IPS-NIHi7 (cell line): ENCODE measurements around the gene RCOR3.
"Not testable (repeated sequence)": the region's sequence is repeated elsewhere in the genome, so short reads cannot be mapped to it uniquely, and the experiment has no call there.

Experiments
- DNase-seq: peaks from one replicate; pipeline ENCODE4 v3.0.0; 2012; ENCODE audit warnings: mixed read lengths; ENCODE audit errors: extremely low spot score

RCOR3 gene

DNA sequence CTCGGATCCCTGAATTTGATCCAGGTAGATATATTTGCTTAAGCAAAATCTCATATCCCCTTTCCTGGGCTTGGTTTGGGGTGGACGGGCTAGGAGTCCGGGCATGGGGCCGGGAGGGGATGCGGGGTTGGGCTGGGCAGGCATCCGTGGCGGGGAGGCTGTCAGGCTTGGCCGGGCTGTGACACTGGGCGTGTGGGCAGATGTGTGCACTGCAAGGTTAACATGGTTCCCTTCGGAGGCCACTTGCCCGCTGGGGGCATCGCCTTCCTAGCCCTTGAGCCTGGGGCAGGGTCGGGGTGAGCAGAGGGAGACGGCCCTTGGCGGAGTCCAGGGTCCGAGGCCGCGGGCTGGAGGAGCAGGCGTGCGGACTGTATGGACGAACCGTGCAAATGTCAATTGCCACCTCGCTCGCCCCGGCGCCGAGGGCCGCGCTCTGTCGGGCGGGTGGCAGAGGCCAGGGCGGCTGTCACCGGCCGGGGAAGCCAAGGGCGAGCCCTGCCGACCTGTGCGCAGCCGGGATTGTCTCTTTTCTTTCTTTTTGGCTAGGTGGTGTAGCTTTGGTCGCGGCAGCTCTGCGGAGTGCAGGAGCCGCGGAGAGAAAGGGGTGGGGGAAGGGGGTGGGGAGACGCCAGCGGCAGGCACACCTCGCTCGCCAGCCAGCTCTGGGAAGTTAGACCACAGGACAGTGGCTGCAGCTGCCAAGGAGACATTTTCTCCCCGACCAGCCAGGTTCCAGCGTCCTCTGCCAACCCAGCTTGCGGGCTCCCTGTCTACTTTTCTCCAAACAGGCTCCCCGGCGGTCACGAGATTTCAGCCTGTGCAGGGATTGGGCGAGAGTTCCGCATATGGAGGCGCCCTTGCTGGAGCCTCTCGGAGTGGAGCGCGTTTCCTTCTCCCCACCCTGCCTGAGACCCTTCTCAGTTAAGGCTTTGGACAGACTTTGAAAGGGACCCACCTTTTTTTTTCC lies 1.3 kb downstream of the RCOR3 start:
- DNase-seq, result peak; percentile 79

DNA sequence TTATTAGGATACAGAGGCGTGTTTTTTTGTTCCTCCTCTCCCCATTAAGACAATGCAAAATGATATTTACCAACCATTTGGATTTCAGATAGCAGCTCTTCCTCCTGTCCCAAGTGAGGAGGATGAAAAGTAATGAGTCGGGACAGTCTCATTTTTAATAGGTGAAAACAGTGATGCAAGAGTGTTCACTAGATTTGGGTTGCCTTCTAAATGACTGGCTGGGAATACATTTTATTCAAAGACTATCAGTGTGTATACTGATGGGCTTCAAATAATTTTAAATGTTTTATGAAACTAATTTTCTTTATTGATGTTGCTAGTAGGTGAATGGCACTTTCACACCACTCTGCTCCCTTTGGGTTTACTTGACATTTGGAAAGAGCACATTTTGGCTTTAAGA lies 2.1 kb downstream of the RCOR3 start:
- no peak for DNase-seq

DNA sequence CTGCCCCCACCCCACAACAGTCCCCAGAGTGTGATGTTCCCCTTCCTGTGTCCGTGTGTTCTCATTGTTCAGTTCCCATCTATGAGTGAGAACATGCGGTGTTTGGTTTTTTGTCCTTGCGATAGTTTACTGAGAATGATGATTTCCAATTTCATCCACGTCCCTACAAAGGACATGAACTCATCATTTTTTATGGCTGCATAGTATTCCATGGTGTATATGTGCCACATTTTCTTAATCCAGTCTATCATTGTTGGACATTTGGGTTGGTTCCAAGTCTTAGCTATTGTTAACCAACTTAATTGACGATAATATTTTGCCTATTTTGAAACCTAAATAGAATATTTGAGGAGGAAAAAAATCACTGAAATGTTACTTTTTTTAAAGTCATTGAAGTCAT lies 3.9 kb downstream of the RCOR3 start:
- not testable (repeated sequence) for DNase-seq

DNA sequence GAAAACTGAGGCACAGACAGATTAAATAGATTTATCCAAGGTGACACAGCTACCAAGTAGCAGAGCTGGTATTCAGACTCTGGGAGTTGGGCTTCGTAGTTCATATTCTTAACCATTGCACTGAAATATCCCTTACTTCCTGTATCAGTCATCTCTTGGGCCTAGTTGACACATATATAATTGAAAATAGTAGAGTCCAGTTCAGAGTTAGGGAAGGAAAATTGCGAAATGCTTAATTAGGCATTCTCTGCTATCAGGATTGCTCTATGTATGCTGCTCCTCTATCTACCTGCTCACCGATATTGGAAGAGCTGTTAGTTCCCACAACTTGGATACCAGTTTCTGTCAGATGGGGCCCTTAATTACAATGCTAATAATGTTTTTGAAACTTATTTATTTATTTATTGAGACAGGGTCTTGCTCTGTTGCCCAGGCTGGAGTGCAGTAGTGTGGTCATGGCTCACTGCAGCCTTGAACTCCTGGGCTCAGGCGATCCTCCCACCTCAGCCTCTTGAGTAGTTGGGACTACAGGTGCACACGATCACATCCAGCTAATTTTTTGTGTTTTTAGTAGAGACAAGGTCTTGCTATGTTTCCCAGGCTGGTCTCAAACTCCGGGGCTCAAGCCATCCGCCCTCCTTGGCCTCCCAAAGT lies 8.2 kb downstream of the RCOR3 start:
- DNase-seq, result no peak

DNA sequence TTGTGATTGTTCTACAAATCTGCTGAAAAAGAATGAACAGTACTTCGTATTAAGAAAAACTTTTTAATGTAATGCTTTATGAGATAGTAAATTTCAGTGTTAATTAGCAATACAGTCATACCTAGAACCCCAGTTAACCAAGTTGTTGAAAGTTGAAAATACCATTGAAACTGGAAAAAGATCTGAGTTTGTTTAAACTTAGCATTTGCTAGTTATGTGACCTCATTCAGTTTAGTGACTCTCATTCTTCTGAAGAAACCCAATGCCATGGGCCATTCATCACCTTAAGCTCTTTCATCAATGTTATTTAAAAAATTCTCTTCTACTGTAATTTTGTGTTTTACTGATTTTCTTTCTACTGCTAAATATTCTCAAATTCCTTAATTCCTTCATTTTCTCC lies 20.2 kb downstream of the RCOR3 start:
- DNase-seq, result no peak

DNA sequence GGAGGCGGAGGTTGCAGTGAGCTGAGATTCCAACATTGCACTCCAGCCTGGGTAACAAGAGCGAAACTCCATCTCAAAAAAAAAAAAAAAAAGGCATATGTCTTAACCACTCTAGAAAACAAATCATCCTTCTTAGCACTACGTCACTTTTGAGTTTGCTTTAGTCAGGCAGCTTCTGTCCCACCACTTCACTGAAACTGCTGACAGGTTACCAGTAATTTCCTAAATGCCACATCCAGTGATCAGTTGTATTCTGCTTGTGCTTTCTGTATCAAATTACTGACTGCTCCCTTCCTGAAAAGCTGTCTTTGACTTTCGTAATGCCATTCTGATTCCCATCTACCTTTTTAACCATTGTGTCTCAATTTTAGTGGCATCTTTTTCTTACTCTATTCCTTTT lies 21.7 kb downstream of the RCOR3 start:
- DNase-seq, result no peak

DNA sequence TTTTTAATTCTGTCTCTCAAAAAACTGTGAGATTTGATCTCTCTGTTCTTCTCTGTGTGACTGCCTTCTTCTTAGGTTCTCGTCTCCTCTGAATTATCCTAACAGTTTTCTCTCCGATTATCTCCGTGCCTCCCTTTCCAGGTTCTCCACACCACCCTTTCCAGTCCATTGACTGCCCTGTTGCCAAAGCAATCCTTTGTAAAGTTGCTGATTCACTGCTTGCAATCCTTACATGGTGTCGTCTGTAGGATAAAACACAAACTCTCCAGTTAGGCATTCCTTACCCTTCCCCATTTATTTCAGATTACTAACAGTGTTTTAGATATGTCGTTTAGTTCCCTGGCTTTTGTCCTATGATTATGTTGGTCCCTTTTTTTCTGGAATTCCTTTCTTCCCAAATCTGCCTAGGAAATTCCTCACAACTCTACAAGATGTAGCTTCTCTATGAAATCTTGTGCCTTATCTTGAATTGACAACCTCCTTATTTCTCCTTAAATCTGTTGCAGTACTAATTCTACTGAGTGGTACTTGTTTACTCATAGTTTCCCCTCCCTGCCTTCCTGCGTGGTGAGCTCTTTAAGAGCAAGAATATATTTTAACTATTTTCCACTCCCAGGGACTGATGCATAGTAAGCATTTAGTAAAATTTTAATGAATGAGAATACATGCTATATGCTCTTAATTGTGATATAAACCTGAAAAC lies 22.3 kb downstream of the RCOR3 start:
- DNase-seq, result no peak

DNA sequence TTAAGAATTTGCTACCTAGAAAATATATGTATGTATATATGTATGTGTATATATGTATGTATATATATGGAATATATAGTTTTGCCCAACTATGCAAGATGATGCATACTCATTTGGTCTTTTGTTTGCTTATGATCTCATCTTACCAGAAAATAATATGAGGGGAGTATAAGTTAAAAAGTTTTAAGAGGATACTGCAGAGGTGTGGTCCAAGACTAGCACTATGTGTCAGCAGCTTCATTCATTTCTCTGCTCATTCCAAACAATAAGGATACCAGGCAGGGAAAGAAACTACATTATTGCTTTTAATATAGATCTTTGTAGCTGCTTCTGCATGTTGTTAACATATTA lies 22.8 kb downstream of the RCOR3 start:
- no peak for DNase-seq

DNA sequence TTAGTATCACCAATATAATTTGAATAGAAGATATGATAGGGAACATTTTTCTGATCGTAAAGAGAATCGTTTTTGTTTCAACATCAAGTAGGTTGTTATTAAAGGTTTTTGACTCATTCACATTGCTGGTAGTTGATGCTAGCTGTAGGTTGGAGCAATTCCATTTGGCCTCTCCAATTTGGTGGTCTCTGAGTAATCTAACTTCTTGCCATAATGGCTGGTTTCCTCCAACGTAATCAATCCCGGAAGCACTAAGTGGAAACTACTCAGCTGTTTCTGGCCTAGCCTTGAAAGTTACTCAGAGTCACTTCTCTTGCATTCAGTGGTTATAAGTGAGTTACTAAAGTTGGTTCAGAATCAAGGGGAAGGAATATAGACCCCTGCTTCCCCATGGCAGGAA lies 26.0 kb downstream of the RCOR3 start:
- no peak for DNase-seq

DNA sequence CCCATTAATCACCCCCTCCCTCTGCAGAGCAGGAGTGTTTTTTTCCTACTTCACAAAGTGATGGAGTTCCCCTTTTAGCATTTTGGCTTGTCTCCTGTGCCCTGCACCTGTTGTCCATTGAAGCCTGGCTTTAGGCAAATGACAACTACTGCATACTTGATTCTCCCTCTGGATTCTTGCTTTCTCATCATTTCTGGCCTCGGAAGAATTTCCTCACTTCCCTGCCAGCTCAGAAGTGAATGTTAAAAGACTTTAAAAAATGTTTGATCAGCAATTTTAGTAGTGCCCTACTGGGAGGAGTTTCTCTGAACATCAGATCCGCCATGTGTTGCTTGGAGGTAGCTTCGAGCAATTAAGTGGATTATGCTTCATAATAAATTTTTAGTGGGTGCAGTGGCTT lies 28.1 kb downstream of the RCOR3 start:
- no peak for DNase-seq

DNA sequence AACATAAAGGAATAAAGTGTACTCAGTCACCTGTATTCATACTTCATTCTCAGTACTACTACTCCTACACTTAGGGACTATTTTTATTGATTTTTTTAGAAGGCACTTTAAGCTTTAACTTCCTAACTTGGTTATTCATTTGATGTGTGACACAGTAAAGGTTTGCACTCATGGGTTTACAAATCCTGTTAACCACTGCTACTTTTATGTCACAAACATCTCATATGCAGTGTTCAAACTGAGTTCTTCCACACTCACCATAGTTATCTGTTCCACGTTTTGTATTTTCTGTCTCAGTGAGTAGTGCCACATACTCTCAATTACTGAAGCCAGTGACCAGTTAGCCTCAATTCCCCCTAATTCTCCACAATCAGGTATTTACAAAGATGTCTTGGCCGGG lies 33.2 kb downstream of the RCOR3 start:
- no peak for DNase-seq

DNA sequence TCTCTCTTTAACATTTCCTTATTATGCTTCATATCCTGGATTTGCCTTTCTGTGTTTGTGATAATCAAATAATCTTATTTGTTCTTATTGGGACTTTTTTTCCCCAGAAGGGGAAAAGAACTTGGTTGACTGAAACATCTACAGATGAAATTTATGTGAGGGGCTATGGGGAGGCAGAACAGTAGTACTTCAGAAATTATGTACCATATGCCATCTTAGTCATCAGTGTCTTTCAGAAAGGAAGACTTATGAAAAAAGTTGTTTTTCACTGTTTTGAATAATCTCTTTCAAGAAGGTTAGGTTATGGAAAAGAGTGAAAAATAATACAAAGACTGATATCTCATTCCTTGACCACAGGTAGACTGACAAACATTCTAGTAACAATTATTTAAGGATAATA lies 37.2 kb downstream of the RCOR3 start:
- no peak for DNase-seq

DNA sequence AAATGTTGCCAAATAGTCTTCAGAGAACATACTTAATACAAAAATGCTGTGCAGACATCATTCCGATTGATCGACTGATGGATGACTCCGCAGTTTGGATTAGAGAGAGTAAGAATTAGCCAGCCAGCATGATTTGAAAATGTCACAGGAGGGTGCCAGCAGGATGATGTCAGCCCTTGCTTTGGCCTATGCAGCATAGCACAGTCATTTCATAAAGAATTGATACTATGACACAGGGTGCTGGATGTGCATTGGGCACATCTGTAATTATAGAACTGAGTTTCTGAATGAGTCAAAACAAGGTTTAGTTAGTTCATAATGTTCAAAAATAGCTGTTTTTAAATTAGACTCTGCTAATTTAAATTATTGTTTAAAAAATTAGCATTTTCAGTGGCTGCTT lies 45.9 kb downstream of the RCOR3 start:
- DNase-seq, result no peak

DNA sequence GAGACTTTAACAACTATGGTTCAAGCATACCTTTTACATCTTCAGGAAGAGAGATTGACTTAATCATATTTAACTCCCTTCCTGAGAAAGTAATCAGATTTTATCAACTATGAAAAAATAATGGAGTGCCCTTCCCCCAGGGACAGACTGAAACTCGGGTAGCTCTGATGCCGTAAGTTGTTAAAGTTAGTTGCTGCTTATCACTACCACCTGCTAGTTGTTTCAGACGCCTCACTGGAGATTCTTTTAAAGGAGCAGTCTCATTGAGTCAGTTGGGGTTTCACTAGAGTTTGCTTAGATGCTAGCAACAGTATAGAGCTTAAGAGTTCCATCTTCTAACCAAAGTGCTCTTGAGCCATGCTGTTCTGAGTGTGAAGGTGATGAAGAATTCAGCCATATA lies 50.5 kb downstream of the RCOR3 start:
- no peak for DNase-seq

DNA sequence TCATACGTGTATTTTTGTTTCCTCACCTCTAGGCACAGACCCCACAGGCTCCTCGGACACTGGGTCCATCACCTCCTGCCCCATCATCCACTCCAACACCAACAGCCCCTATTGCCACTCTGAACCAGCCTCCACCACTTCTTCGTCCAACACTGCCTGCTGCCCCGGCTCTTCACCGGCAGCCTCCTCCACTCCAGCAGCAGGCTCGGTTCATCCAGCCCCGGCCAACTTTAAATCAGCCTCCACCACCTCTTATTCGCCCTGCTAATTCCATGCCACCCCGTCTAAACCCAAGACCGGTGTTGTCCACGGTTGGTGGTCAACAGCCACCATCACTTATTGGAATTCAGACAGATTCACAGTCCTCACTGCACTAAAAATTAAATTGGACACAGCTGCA lies 54.2 kb downstream of the RCOR3 start:
- no peak for DNase-seq

DNA sequence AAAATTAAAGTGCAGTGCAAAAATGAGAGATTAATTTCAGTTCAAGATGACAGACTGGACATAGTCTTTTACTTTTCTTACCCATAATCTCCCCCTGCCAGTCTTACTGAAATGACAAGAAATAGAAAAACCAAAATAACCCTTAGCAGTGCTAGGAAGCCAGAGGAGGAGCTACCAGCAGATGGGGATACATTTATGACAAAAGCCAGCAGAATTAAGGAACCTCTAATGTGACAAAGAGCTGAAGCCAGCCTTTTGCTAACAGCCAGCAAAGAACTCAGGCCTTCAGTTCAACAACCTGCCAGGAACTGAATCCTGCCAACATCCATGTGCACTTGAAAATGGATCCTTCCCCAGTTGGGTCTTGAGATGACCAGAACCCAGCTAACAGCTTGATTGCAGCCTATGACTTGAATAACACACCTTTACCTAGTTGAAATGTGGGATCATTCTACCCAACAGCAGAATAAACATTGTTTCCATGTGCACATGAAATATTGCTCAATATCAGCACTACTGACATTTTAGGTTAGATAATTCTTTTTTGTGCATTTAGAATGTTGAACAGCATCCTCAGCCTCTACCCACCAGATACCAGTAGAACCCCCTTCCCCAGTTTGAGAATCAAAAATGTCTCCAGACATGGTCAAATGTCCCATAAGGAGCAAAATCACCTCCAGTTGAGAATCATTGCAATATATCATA lies 59.6 kb downstream of the RCOR3 start:
- DNase-seq, result no peak

DNA sequence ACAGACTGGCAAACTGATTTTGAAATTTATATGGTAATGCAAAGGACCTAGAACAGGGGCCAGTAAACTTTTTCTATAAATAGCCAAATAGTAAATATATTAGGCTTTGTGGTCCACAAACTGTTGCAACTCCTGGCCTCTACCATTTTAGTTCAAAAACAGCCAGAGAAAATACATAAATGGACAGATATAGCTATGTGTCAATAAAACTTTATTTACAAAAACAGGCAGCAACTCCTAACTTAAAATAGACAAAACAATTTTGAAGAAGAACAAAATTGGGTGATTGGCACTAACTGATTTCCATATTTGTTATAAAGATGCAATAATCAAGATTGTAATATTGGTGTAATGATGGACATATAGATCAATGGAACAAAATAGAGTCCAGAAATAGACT lies 60.7 kb downstream of the RCOR3 start:
- DNase-seq, result no peak

DNA sequence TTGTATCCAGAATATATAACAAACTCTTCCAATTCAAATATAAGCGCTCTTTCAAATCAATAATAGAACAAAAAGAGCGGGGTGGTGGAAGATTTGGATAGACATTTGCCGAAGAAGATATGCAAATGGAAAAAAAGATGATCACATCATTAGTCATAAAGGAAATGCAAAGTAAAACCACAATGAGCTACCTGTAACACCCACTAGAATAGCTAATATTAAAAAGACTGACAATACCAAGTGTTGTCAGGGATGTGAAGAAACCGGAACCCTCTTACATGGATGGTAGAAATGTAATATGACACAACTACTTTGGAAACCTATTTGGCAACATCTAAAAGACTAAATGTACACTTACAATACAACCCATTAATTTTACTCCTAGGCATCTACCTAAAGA lies 61.8 kb downstream of the RCOR3 start:
- no peak for DNase-seq

DNA sequence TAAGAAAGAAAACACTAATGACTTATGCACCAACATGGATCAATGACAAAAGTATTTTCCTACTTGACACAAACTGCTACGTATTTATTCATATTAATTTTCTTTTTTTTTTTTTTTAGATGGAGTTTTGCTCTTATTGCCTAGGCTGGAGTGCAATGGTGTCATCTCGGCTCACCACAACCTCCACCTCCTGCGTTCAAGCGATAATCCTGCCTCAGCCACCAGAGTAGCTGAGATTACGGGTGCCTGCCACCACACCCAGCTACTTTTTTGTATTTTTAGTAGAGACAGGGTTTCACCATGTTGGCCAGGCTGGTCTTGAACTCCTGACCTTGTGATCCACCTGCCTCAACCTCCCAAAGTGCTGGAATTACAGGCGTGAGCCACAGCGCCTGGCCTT lies 62.5 kb downstream of the RCOR3 start:
- not testable (repeated sequence) for DNase-seq

DNA sequence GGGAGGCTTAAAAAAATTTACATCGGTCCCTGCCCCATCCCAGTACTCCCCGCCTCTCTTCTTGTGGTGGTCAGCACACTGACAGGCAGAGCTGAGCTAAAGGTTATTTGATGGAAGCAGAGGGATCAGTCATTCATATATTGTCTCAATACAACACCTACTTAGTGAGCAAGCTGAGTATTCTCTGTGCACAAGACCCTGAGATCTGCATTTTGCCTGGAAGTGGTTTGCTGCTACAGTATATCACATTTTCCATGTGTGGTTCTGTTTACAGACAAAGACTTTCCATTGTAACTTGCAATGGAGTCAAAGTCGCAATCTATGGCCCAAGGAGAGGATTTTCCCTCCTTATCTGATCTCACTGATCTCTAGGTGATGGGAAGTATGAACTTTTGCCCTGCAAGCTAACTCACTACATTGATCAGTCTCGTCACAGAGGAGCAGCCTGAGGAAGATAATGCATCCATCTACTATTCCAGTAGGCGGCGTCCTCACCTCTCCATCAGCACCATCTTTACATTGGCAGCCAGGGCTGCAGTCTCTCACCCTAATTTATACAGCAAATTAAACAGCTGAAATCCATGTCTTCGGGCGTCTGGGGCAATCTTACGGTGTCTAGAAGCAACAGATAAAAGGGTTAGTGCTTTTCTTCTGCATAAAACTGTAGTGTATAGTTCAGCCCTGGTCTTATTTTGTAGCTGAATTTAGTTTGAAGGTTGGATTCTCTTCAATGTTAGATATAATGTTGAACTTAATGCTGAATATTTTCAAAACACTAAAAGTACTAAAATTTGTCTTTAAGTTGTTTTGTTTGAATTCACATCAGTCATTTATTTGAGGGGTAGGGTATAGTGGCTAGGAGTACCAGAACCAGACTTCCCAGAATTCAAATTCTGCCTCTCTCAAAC lies 64.2 kb downstream of the RCOR3 start:
- DNase-seq, result peak; percentile 79
